GM21717 (cell line): Measurements from ENCODE around the gene FOXO3.
A peak's percentile ranks its signal among the peaks of the same experiment; 100 is the strongest.
"Not testable (repeated sequence)": the region's sequence is repeated elsewhere in the genome, so short reads cannot be mapped to it uniquely, and the experiment has no call there.

Experiments used
- ATAC-seq: cut with Tn5 transposase; IDR thresholded peaks from one replicate; pipeline ENCODE4 v1.9.1; 2021; ENCODE audit warnings: mild to moderate bottlenecking, moderate library complexity; ENCODE audit not compliant: unreplicated experiment

Gene FOXO3

GRCh38 chr6:108560463-108561308 is at the start of gene FOXO3:
TSS of gene FOXO3 (plus strand) at chr6:108560917. CDS start at chr6:108561209, 292 bp downstream.
- ATAC-seq = peak; percentile 17

GRCh38 chr6:108518714-108519576 is 41.8 kb upstream of the FOXO3 start:
- no peak for ATAC-seq

- no peak for ATAC-seq
Measured at GRCh38 chr6:108521616-108522107, 39.1 kb upstream of the FOXO3 start.

GRCh38 chr6:108523697-108524096 is 37.0 kb upstream of the FOXO3 start:
- no peak for ATAC-seq

GRCh38 chr6:108524528-108525248 is 36.0 kb upstream of the FOXO3 start:
- ATAC-seq = no peak

- ATAC-seq = no peak
Measured at GRCh38 chr6:108526739-108527174, 34.0 kb upstream of the FOXO3 start.

DNA sequence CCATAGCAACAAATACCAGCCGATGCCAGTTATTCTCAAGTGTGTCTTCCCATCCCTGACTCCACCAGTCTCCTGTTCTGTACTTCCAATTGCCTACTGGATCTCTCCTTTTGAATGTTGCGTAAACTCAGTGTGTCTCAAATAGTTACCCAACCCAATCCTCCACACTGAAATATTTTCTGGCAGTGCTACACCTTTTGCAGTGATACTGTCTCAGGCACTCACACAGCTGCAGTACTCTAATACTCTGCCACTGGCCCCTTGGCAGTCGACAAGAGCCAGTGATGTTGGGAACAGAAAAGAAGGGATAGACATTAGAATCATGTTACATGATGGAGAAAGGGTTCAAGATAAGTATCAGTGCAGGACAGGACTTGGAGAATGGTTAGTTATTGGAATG is 31.8 kb upstream of the FOXO3 start:
- no peak for ATAC-seq

- no peak for ATAC-seq
Measured at GRCh38 chr6:108531332-108531731, 29.4 kb upstream of the FOXO3 start.

DNA sequence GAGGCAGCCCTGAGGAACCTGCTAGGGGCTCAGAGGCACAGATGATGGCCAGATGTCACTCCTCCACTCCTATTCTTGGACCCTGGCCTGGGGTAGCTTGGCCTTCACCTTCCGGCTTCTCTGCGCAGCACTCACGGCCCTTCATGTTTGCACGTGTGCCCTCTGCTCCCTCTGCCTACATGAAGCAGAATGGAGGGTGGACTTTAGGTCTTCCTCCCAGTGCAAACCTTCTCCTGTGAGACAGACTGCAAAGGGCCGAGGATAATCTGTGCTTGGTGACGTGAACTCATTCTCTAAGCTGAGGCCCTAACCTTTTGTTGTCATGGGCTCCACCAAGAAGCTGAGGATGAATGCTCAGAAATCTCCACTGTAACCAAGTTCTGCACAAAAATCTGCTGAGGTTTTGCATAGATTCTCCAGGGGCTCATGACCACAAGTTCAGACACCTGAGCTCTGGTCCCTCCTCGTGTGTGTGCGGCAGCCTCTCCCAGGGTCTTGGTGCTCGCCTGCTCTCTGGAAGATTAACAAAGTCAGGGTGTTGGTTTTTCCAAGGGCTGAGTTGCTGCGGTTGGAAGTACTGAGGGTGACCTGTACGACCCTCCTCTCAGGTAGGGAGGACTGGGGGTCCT is 25.5 kb upstream of the FOXO3 start:
- no peak for ATAC-seq

- ATAC-seq = not testable (repeated sequence)
Measured at GRCh38 chr6:108535920-108536535, 24.7 kb upstream of the FOXO3 start.

DNA sequence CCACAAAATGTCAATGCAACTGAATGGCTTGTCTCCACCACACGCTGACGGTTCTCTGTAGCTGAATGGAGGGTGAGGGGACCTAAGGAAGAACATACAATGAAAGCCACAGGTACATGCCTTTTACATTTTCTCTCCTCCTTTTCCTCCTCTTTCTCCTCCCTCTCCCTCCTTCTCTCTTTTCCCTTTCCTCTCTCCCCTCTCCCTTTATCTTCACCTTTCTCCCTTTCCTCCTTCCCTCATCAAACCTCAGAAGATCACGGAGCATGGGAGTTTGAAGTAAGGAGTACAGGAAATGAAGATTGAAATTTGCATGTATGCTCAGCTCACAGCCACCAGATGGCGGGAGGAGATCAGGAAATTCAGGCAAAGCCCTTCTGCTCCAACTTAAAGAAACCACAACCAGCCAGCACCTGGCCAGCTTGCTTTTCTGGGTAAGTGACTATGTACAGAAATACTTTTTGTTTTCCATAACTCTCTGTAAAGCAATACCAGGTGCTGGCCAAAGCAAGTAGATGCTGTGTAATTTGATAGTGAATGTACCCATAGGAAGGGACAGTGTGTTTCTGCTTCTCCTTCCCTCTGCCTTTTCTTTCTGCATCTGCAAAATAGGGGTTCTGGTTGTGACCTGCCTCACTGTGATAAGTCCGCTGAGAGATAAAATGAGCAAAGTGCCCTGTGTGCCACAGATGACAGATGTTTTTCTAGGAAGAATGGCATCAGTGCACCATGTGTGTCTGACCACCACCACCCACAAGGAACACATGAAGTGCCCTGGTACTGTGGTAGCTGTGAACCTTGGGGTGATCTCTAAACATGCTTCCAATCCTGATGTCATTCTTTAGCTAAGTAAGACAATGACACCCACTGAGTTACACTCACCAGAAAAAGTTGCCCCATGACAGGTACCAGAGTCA is 18.6 kb upstream of the FOXO3 start:
- ATAC-seq = peak; percentile 69

DNA sequence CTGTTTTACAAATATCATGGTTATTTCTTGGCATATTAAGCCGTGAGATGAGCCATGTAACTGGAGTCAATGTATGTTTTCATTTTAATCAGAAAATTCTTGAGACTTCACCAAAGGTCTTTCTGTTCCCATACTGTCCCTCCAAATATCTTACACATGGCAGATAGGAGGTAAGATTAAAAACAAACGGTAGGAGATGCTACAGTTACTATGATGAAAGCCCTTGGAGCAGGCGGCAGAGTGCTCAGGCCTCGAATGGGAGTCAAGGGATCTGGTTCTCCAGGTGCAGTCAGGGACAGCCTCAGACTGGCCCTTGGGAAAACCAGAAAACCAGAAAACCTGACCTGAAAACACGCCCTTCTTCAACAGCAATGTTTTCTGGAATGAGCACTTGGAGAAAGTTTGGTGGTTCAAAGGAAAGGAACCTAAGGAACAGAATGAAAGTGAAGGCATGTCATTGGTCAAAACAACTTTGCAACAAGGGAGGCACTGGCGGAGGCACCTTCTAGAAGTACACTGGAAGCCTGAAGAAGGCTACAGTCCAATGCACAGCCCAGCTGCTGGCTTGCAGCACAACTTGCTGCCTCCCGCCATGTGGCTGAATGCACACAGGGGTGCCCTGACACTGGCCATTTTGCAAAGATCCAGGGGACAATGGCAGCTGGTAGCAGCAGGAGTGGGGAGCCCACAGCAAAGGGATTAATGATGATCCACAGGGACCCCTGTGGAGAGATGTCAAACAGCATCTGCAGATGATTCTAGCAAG is 17.4 kb upstream of the FOXO3 start:
- no peak for ATAC-seq

- ATAC-seq = no peak
Measured at GRCh38 chr6:108544606-108545005, 16.1 kb upstream of the FOXO3 start.

- ATAC-seq = no peak
Measured at GRCh38 chr6:108546079-108547049, 14.4 kb upstream of the FOXO3 start.

DNA sequence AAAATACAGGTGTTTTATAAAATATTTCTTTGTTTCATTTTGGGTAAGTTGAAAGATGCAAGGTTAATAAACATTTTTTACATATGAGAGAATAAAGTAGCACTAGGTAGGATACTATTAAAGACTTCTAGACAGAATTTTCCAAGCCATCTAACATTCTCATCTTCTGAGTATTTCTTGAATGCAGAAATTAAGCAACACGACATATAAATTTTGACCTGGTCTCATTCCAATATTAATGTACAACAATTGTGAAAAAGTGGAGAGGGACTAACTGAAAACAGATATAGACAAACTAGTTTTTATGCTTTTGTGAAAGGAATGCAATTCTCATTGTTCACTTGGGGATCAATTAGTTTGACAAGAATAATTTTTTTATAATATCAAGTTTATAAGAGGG is 11.5 kb upstream of the FOXO3 start:
- ATAC-seq = no peak

DNA sequence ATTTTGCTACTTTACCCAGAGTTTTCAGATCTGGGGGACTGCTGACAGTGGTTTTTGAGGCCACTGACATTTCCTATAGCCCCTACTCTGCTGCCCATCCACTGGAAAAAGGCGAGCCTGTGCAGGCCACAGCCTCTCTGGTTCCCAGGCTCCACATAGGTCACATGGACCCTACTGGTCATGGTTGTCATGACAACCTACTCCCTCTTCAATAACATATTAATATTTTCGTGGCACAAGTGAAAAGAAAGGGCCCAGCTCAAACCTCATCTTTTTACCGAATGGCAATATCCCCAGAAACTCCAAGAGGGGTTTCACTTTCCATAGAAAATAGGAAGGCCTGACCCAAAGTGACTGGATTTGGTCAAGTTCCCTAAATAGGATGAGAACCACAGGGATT is 11.0 kb upstream of the FOXO3 start:
- ATAC-seq = no peak

DNA sequence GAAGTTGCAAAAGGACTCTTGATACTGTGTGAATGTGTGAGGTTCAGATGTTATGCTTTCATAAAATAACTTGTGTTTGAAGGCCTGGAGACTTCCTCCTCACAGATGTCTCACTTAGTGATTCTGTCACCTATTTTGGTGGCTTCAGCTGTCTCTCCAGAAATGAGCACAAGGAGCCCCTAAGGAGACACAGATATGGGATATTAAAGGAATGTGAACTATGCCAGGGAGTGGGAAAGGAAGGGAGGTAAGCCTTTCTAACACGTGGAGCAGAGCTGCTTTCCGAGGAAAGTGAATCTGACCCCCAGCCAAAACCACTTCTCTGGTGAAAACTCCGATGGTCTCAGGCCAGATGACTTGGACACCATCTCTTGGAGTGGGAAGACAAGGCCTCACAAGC is 10.5 kb upstream of the FOXO3 start:
- ATAC-seq = no peak
